Stimulated activated CD4-positive, alpha-beta T cell treated with anti-CD3 and anti-CD28 coated beads, Interleukin-15, amount 100 ng/mL, for 48 hours (primary cell): ENCODE measurements around the gene IGLON5.

Experiments
- DNase-seq, 2 donors: peaks; one replicate each; pipeline ENCODE4 v3.0.0-alpha.2; 2020; ENCODE audit warnings: low read depth in 2 of 2

IGLON5 gene

GRCh38 chr19:51311351-51312257 is at the start of gene IGLON5:
Gene IGLON5, plus strand, starts transcription at chr19:51311644. Its CDS starts 204 bp downstream, at chr19:51311848.
- no peak for DNase-seq

- no peak for DNase-seq
Measured at GRCh38 chr19:51263808-51264207, 47.6 kb upstream of the IGLON5 start.

GRCh38 chr19:51271067-51271466 is 40.4 kb upstream of the IGLON5 start:
- no peak for DNase-seq

- DNase-seq = no peak
Measured at GRCh38 chr19:51272183-51272810, 39.1 kb upstream of the IGLON5 start.

- no peak for DNase-seq
Measured at GRCh38 chr19:51274049-51274770, 37.2 kb upstream of the IGLON5 start.

GRCh38 chr19:51277112-51277511 is 34.3 kb upstream of the IGLON5 start:
- no peak for DNase-seq

GRCh38 chr19:51282335-51282734 is 29.1 kb upstream of the IGLON5 start:
- no peak for DNase-seq

- DNase-seq = no peak
Measured at GRCh38 chr19:51285682-51286081, 25.8 kb upstream of the IGLON5 start.

- DNase-seq = no peak
Measured at GRCh38 chr19:51289635-51290034, 21.8 kb upstream of the IGLON5 start.

- DNase-seq = no peak
Measured at GRCh38 chr19:51292971-51293370, 18.5 kb upstream of the IGLON5 start.

GRCh38 chr19:51293571-51294210 is 17.8 kb upstream of the IGLON5 start:
- no peak for DNase-seq

GRCh38 chr19:51294211-51294976 is 17.1 kb upstream of the IGLON5 start:
- no peak for DNase-seq

- DNase-seq = no peak
Measured at GRCh38 chr19:51294977-51295375, 16.5 kb upstream of the IGLON5 start.

GRCh38 chr19:51295382-51296126 is 15.9 kb upstream of the IGLON5 start:
- DNase-seq = no peak

GRCh38 chr19:51296336-51297093 is 14.9 kb upstream of the IGLON5 start:
- DNase-seq = no peak

- no peak for DNase-seq
Measured at GRCh38 chr19:51297406-51297805, 14.0 kb upstream of the IGLON5 start.

- no peak for DNase-seq
Measured at GRCh38 chr19:51301266-51301665, 10.2 kb upstream of the IGLON5 start.

- no peak for DNase-seq
Measured at GRCh38 chr19:51305479-51305878, 6.0 kb upstream of the IGLON5 start.

- DNase-seq = no peak
Measured at GRCh38 chr19:51316688-51317087, 5.2 kb downstream of the IGLON5 start.

- no peak for DNase-seq
Measured at GRCh38 chr19:51317376-51317775, 5.9 kb downstream of the IGLON5 start.
